Stimulated activated CD4-positive, alpha-beta T cell treated with anti-CD3 and anti-CD28 coated beads, Interleukin-12 subunit alpha, Interleukin-12 subunit beta, amount 100 ng/mL, for 24 hours (primary cell): ENCODE data around the gene DHX16.
"Not testable (repeated sequence)": the region's sequence is repeated elsewhere in the genome, so short reads cannot be mapped to it uniquely, and the experiment has no call there.

Experiments used
- DNase-seq, 2 experiments: peaks; one replicate each; pipeline ENCODE4 v3.0.0-alpha.2; 2020; ENCODE audit warnings: low read depth in 2 of 2

The DHX16 gene

GRCh38 chr6:30672445-30673253, at the start of gene DHX16:
Gene DHX16 (minus strand): TSS chr6:30673006. CDS start chr6:30672841, 165 bp downstream.
- peak; percentile 78 to 91 for DNase-seq

- not testable (repeated sequence) for DNase-seq
These were observed 49.1 kb upstream of the DHX16 start for GRCh38 chr6:30722025-30722279.

DNA sequence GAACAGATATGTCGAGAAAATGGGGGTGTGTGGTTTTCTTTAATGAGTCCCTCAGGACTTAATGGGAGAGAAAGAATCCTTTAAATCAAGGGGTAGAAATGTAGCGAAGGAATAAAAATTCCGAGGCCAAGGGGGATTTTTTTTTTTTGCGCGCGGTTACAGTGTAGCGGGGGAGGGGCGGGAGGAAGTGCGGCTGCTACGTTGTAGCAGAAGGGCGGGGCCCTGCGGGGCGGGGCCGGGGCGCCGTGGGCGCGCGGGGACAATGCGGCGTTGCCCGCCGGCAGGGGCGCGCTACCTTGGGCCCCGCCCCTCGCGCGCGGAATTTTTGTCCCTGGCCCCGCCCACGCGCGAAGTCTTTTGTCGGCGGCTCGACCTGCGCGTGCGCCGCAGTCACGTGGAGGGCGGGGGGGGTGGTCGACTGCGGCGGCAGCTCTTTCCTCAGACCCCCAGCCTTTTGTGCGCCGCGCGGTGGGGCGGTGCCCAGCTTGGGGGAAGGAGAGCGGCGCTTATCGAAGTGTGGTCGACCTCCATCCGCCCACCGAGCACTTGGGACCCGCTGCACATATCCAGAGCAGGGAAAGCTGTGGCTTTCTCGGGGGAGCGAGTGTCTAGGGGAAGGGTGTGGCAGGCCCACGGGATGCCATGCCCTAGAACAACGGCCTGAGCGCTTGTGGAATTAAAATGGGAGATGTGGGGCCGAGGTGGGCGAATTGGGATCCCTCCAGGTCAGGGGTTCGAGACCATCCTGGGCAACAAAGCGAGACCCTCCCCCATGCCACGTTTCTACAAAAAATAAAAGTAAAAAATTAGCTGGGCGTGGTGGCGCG, 48.6 kb upstream of the DHX16 start:
- peak; percentile 89 to 93 for DNase-seq

DNA sequence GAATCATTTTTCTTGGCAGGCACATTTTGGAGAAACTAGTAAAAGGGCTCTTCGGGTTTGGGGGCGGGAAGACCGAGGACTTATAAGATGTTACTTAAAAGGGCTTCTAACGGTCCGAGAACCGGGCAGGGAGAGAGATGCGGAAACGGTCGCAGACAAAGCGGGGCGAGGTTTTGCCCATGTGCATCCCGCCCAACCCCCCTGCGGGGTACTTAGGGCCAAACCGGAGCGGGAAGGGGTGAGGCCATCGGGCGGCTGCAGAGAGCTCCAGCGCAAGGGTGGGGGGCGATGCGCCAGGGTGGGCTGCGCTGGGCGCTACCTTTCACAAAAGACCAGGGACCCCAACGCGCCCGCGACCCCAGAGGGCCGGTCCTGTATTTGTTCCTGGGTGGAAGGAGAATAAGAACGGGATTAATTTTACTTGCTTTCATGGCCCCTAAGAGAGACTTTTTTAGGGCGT, 48.0 kb upstream of the DHX16 start:
- DNase-seq: peak in 1 of 2 experiments; percentile 54

- DNase-seq: peak; percentile 88 to 92
These were observed 47.3 kb upstream of the DHX16 start, which contains the start of gene TUBB for GRCh38 chr6:30719791-30720737. Gene TUBB (plus strand): TSS chr6:30720352. CDS start chr6:30720507, 155 bp downstream.

GRCh38 chr6:30719356-30719755, 46.5 kb upstream of the DHX16 start:
- no peak for DNase-seq

GRCh38 chr6:30717845-30718720, 45.3 kb upstream of the DHX16 start:
- DNase-seq: not testable (repeated sequence)

DNA sequence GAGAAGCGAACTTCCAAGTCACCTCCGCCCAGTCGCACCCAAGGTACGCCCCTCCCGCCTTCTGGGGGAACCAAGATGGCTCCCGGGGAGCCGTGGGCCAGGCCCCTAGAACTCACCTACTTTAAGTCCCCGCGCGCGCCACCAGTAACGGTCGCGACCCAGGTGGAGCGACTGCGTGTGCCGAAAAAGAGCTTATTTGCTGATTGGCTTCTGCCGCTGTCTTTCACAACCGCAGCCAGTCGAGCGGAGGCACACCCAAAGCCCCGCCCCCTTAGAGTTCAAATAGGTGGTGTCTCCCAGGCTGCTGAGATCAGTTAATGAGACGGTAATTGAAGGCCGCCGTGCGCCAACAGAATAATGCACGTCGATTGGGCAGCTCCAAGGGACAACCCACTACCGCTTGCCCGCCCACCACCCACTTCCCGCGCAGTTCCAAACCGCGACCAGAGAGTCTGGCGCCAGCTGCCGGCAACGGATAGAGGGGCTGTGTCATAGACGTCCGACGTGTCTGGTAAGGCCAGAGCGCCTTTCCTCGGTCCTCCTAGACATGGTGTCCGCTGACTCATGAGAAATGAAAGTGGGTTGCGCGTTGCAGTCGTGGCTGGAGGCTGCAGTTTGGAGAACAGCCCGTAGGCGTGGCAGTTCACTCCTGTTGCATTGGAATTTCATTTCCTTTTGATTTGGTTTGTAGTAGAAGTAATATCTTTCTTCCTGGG, 44.5 kb upstream of the DHX16 start, which contains the start of gene MDC1:
MDC1 (minus strand) TSS at position 153 of the 716 bp plus-strand sequence. CDS start 2,106 bp downstream, outside the sequence.
- DNase-seq: peak; percentile 97 to 98

GRCh38 chr6:30716879-30717128, 44.0 kb upstream of the DHX16 start:
- DNase-seq: no peak

- DNase-seq: no peak
These were observed 41.5 kb upstream of the DHX16 start for GRCh38 chr6:30714263-30714662.

DNA sequence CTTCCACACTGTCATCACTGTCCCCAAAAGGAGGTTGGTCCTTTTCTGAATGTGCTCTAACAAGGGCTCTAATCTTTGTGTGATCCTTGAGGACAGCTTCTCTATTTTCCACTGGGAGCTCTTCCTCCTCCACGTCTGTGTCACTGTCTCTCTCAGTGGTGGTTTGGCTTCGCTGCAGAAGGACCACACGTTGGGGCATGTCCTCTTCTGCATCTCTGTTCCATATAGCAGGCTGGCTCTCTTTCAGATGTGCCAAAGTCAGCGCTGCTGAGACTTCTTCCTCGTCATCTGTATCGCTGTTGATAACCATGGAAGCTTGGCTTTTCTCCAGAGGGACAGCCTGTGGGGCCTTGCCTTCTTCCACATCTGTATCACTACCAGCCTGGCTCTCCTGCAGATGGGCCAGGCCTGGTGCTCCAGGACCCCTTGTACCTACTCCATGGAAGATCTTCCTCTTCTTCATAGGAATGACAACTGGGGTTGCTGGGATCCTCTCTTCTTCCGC, 39.7 kb upstream of the DHX16 start:
- DNase-seq: no peak

- DNase-seq: no peak
These were observed 39.1 kb upstream of the DHX16 start for GRCh38 chr6:30711758-30712380.

DNA sequence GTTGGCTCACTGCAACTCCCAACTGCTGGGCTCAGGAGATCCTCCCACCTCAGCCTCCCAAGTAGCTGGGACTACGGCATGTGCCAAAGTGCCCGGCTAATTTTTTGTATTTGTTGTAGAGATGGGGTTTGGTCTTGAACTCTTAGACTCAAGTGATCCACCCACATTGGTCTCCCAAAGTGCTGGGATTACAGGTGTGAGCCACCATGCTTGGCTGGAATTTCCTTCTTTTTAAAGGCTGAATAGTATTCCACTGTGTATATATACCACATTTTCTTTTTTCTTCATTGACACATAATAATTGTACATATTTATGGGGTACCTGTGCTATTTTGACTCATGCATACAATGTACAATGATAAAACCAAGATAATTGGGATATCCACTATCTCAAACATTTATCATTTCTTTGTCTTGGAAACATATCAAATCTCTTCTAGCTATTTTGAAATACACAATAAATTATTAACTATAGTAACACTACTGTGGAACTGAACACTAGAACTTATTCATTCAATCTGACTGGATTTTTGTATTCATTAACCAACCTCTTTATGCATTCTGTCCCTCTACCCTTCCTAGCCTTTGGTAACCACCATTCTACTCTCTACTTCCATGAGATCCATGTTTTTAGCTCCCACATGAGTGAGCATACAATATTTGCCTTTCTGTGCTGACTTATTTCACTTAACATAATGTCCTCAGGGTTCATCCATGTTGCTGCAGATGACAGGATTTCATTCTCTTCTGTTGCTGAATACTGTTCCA, 36.5 kb upstream of the DHX16 start:
- DNase-seq: no peak

GRCh38 chr6:30707281-30707850, 34.6 kb upstream of the DHX16 start:
- no peak for DNase-seq

DNA sequence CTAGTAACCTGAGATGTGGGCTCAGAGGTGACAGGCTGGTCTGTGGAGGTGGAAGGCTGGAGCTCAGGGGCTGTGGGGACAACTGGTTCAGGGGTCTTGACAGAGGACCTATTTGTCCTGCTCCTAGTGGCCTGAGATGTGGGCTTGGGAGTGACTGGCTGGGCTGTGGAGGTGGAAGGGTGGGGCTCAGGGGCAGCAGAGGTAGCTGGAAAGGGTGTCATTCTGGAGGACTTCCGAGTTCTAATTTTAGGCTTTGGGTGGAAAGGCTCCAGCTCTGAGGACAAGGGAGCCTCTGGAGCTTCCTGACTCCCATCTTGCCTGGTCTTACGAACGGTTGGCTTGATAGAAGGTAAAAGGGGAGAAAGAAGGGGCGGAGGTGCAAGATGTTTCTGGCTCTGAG, 32.8 kb upstream of the DHX16 start:
- DNase-seq: no peak

GRCh38 chr6:30703821-30704220, 31.0 kb upstream of the DHX16 start:
- no peak for DNase-seq

GRCh38 chr6:30703011-30703410, 30.2 kb upstream of the DHX16 start:
- no peak for DNase-seq

DNA sequence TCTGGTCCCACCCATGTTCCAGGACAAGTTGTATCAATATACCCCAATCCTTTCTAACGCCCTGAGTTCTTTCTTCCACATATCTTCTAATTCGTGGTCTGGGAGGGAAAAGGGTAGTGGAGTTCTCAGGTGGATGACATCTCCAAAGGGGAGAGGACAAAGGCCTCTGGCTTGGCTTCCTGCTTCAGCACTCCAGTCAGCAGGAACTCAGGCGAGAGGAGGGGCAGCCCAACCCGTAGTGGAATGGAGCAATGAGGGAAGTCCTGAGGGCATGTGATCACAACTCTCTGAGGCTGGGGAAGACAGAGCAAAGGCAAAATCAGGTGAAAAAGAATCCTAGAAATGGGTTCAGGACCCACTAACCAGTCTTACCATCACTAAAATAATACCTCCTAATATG, 27.5 kb upstream of the DHX16 start:
- no peak for DNase-seq
